ELF-1 (cell line): ENCODE measurements around the gene RASGRF1.

Source experiments
- DNase-seq: peaks from one replicate; pipeline ENCODE4 v3.0.0-alpha.2; 2016; ENCODE audit warnings: low read depth, low spot score

RASGRF1 gene

GRCh38 chr15:78960308-78960707 is 130.3 kb downstream of the RASGRF1 start:
- DNase-seq: no peak

GRCh38 chr15:78959360-78959759 is 131.2 kb downstream of the RASGRF1 start:
- no peak for DNase-seq

DNA sequence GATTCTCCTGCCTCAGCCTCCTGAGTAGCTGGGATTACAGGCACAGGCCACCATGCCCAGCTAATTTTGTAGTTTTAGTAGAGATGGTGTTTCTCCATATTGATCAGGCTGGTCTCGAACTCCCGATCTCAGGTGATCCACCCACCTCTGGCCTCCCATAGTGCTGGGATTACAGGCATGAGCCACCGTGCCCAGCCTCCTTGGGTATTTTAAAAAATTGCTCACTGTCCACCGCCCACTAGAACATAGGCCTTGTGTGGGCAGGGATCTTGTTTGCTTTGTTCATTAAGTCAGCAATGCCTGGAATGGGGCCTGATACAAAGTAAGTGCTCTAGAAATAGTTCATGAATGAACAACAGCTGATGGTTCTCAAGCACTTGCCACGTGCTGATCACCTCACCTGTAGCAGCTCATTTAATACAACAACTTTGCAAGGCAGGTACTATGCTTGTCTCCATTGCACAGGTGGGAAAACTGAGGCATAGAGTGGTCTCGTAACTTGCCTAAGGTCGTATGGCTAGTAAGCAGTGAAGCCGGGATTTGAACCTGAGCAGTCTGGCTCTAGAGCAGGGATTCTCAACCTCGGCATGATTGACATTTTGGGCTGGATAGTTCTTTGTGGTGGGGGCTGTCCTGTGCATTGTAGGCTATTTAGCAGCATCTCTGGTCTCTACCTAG is 133.0 kb downstream of the RASGRF1 start:
- DNase-seq: no peak

- peak; percentile 48 for DNase-seq
Measured at GRCh38 chr15:78956937-78957336, 133.6 kb downstream of the RASGRF1 start.

DNA sequence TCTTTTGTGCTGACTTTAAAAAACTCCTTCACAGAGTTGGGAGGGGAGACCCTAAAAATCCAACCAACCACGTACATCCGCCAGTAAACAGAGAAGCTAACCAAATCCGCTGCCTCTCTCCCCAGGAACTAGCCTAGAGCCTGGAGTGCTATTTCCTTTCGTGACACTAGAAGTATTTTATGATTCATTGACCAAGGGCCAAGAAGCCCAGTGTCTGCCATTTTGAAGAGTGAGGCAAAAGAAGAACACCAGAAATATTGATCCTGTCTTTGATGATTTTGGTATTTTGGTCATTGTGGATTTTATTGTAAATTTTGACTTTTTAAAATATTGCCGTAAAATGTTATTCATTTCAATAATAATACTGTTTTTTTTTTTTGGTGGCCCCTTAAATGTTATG is 135.2 kb downstream of the RASGRF1 start:
- DNase-seq: no peak

- DNase-seq: peak; percentile 14
Measured at GRCh38 chr15:78951841-78952238, 138.7 kb downstream of the RASGRF1 start.

GRCh38 chr15:78950902-78951840 is 139.4 kb downstream of the RASGRF1 start:
- no peak for DNase-seq

GRCh38 chr15:78950343-78950742 is 140.2 kb downstream of the RASGRF1 start:
- no peak for DNase-seq

GRCh38 chr15:78949461-78949860 is 141.1 kb downstream of the RASGRF1 start:
- no peak for DNase-seq

GRCh38 chr15:78947506-78947905 is 143.1 kb downstream of the RASGRF1 start:
- no peak for DNase-seq

DNA sequence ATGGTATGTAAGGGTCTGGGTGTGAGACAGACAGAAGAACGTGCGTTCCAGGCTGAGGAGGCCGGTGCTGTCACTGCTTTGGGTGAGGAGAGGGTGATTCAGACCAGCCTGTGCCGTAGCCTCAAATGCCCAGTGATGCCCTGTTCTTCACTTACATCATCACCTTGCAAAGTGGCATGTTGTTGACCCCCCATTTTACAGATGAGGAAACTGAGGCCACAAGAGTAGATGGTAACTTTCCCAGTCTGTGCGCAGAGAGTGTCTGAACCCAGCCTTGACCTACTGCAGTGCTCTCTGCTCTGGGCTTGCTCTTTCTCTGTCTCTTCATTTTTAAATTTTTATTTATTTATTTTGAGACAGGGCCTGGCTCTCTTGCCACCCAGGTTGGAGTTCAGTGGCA is 144.1 kb downstream of the RASGRF1 start:
- no peak for DNase-seq

DNA sequence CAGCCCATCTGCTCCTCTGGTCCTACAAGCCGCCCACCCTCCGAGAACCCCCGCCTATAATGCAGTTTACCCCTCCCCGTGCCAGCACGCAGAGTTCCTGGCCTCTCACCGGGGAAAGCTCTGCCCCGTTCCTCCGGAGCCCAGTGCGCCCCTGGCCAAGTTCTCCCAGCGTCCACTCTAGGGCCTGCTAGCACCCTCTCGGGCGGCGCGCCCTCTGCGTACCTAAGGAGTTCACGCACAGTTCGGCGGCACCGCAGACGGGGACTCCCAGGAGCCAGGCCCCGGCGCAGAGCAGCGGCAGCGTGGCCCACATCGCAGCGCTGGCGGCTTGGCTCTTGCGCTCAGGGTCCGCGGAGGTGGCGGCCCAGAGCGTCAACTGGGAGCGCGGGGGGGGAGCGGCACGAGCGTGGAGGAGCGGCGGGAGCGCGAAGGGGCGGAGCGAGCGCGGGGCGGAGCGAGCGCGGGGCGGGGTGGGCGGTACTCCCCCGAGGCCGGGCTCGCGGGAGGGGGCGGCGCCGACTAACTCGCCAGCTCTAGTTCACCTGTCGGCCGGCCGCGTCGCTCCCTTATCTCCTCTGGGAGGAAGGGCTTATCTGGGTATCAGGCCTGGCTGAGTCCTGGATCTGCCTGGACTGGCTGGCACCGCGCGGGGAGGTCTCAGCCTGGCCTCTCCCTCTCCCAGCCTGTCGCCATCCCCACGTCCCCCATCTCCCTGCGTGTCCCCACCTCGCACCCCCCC is 145.7 kb downstream of the RASGRF1 start, which contains the start of gene CTSH:
Gene CTSH (minus strand): TSS at position 378 of the 739 bp plus-strand sequence. CDS start 65 bp downstream, at position 313.
- peak; percentile 55 for DNase-seq

DNA sequence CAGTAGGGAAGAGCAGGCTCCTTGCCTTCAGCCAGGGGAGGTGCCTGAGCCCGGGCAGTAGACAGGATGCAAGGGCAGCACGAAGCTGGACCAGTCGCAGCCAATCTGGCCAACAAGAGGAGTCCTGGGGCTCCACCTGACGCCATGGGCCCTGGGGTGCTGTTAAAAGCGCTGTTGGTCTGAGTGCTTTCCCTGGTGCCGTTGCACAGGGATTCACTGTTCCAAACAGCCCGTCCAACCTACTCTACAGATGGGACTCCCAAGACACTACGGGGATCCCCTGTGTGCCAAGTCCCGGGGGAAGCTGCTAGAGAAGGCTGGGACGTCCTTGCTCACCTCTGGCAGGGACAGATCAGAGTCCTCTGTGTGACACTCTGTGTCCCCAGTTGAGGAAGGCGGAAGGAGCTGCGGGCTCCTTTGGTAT is 146.4 kb downstream of the RASGRF1 start:
- DNase-seq: peak; percentile 24

DNA sequence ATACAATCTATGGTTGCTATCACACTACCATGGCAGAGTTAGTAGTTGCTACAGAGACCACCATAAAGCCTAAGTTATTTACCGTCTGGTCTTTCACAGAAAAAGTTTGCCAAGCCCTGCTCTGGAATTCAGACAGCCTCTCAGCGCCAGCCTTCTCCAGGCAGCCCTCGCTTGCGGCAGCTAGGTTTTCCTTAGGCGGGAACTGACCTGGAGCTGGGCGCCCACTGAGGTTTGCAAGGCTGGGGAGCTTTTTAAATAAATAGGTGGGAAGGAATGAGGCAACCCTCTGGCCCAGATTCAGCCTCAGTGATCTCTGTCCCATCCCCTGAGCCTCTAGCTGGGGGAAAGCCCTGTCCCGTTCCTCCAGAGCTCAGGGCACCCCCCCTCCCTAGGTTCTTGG is 146.9 kb downstream of the RASGRF1 start:
- DNase-seq: peak; percentile 48

DNA sequence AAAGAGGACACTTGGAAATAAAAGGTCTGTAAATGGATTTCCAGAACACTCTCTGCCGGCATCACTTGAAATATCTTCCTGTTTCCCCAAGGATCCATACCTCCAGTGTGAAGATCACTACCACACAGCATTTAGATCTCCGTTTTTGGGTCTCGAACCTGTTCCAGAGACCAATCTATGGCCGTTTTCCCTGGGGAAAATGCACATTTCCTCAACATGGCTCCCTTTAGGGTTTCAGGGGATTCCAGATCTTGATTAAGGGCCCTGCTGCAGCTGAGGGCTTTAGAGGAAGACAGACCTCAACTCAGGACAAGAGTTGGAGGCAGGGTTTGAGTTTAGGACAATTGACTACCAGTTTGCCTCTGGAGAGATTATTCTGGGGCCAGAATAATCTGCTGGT is 147.8 kb downstream of the RASGRF1 start:
- no peak for DNase-seq

- DNase-seq: no peak
Measured at GRCh38 chr15:78938658-78939488, 151.7 kb downstream of the RASGRF1 start.

- DNase-seq: no peak
Measured at GRCh38 chr15:78937132-78937739, 153.3 kb downstream of the RASGRF1 start.

DNA sequence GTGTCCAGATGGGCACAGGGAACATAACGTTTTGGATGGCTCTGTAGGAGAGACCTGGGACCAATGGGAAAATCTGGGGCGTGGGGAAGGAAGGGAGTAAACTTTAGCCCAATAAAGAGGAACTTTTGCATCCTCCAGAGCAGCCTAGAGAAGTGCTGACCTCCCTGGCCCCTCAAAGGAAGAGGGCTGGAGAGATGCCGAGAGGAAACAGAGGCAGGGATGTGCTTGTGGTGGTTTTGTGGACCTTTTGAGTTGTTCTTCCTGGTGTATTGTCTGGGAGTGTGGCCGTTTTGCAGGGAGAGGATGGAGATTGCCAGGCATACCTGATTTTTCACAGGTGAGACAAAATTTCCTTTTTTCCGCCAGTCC is 155.9 kb downstream of the RASGRF1 start:
- no peak for DNase-seq

- DNase-seq: no peak
Measured at GRCh38 chr15:78933823-78934654, 156.5 kb downstream of the RASGRF1 start.
